Neural cell (in vitro differentiated cells): ENCODE measurements around the gene KIF14.
"Not testable (repeated sequence)": the region's sequence is repeated elsewhere in the genome, so short reads cannot be mapped to it uniquely, and the experiment has no call there.

ENCODE experiments used
- MXI1 ChIP-seq: fragments of 450-650 bp; conservative IDR thresholded peaks from 2 replicates; pipeline ENCODE4 v1.6.1; 2014; ENCODE audit warnings: antibody characterized with exemption, mild to moderate bottlenecking; ENCODE audit not compliant: poor library complexity, severe bottlenecking
- POLR2AphosphoS5 ChIP-seq: IDR thresholded peaks from 2 replicates; pipeline ENCODE4 v1.6.1; 2012
- SMC3 ChIP-seq: fragments of 450-650 bp; conservative IDR thresholded peaks from 2 replicates; pipeline ENCODE4 v1.6.1; 2014; ENCODE audit warnings: antibody characterized with exemption, mild to moderate bottlenecking, moderate library complexity; ENCODE audit not compliant: poor library complexity
- TF ChIP-seq, protein P1 (sequence below): IDR thresholded peaks from 2 replicates; pipeline ENCODE4 v1.6.1; 2012; ENCODE audit warnings: borderline replicate concordance
- TF ChIP-seq, protein P2 (sequence below): fragments of 450-650 bp; IDR thresholded peaks from 2 replicates; pipeline ENCODE4 v1.5.1; 2014; ENCODE audit warnings: antibody characterized with exemption, mild to moderate bottlenecking, moderate library complexity; ENCODE audit not compliant: poor library complexity, severe bottlenecking

DNA sequence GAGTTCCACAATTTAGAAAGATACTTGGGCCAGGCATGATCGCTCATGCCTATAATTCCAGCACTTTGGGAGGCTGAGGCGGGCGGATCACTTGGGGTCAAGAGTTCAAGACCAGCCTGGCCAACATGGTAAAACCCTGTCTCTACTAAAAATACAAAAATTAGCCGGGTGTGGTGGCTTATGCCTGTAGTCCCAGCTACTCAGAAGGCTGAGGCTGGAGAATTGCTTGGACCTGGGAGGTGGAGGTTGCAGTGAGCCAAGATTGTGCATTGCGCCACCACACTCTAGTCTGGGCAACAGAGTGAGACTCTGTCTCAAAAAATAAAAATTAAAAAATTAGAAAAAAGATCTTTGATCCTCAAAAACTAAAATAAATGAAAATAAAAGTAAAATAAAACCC lies 96.0 kb downstream of the KIF14 start:
- TF ChIP-seq, protein P1, sequence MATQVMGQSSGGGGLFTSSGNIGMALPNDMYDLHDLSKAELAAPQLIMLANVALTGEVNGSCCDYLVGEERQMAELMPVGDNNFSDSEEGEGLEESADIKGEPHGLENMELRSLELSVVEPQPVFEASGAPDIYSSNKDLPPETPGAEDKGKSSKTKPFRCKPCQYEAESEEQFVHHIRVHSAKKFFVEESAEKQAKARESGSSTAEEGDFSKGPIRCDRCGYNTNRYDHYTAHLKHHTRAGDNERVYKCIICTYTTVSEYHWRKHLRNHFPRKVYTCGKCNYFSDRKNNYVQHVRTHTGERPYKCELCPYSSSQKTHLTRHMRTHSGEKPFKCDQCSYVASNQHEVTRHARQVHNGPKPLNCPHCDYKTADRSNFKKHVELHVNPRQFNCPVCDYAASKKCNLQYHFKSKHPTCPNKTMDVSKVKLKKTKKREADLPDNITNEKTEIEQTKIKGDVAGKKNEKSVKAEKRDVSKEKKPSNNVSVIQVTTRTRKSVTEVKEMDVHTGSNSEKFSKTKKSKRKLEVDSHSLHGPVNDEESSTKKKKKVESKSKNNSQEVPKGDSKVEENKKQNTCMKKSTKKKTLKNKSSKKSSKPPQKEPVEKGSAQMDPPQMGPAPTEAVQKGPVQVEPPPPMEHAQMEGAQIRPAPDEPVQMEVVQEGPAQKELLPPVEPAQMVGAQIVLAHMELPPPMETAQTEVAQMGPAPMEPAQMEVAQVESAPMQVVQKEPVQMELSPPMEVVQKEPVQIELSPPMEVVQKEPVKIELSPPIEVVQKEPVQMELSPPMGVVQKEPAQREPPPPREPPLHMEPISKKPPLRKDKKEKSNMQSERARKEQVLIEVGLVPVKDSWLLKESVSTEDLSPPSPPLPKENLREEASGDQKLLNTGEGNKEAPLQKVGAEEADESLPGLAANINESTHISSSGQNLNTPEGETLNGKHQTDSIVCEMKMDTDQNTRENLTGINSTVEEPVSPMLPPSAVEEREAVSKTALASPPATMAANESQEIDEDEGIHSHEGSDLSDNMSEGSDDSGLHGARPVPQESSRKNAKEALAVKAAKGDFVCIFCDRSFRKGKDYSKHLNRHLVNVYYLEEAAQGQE, result not testable (repeated sequence)
- TF ChIP-seq, protein P2, sequence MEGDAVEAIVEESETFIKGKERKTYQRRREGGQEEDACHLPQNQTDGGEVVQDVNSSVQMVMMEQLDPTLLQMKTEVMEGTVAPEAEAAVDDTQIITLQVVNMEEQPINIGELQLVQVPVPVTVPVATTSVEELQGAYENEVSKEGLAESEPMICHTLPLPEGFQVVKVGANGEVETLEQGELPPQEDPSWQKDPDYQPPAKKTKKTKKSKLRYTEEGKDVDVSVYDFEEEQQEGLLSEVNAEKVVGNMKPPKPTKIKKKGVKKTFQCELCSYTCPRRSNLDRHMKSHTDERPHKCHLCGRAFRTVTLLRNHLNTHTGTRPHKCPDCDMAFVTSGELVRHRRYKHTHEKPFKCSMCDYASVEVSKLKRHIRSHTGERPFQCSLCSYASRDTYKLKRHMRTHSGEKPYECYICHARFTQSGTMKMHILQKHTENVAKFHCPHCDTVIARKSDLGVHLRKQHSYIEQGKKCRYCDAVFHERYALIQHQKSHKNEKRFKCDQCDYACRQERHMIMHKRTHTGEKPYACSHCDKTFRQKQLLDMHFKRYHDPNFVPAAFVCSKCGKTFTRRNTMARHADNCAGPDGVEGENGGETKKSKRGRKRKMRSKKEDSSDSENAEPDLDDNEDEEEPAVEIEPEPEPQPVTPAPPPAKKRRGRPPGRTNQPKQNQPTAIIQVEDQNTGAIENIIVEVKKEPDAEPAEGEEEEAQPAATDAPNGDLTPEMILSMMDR, result not testable (repeated sequence)
- TF ChIP-seq POLR2AphosphoS5, MXI1, SMC3: not testable (repeated sequence)
